ENCODE data around the gene KIAA0825.

GRCh38 chr5:94153736-94154450 is 464.5 kb downstream of the KIAA0825 start:
- TF ChIP-seq, protein P1, sequence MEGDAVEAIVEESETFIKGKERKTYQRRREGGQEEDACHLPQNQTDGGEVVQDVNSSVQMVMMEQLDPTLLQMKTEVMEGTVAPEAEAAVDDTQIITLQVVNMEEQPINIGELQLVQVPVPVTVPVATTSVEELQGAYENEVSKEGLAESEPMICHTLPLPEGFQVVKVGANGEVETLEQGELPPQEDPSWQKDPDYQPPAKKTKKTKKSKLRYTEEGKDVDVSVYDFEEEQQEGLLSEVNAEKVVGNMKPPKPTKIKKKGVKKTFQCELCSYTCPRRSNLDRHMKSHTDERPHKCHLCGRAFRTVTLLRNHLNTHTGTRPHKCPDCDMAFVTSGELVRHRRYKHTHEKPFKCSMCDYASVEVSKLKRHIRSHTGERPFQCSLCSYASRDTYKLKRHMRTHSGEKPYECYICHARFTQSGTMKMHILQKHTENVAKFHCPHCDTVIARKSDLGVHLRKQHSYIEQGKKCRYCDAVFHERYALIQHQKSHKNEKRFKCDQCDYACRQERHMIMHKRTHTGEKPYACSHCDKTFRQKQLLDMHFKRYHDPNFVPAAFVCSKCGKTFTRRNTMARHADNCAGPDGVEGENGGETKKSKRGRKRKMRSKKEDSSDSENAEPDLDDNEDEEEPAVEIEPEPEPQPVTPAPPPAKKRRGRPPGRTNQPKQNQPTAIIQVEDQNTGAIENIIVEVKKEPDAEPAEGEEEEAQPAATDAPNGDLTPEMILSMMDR (IDR thresholded peaks at IDR 0.05): no peak
- TF ChIP-seq POLR2A (IDR thresholded peaks at IDR 0.05): no peak

Measured in testis (tissue), 2 donors.